GM23248 (cell line): ENCODE results near the gene DYNLRB1. TPM values are rescaled to one million over a fixed set of nuclear protein-coding genes. Genes with fewer than 3 reads are reported as not detected.

Experiments
- DNase-seq: peaks from one replicate; pipeline ENCODE4 v3.0.0-alpha.2; 2015
- H2AFZ ChIP-seq: fragments of 200-600 bp; sonication (generic); 2 replicates; pipeline ENCODE4 v1.6.1; 2016; ENCODE audit warnings: antibody characterized with exemption
- H3F3A ChIP-seq: fragments of 200-600 bp; sonication (generic); 2 replicates; pipeline ENCODE4 v1.6.1; 2016; ENCODE audit warnings: mild to moderate bottlenecking, antibody characterized with exemption, mixed run types; ENCODE audit not compliant: insufficient read depth
- H3K27ac ChIP-seq: fragments of 200-600 bp; sonication (generic); 2 replicates; pipeline ENCODE4 v1.5.1; 2016; ENCODE audit warnings: mild to moderate bottlenecking
- H3K27me3 ChIP-seq: fragments of 200-600 bp; sonication (generic); replicated peaks from 2 replicates; pipeline ENCODE4 v1.6.1; 2016; ENCODE audit warnings: mild to moderate bottlenecking; ENCODE audit not compliant: insufficient read depth
- H3K36me3 ChIP-seq: fragments of 200-600 bp; sonication (generic); 2 replicates; pipeline ENCODE4 v1.6.1; 2016; ENCODE audit warnings: low read depth, mild to moderate bottlenecking
- H3K4me1 ChIP-seq: fragments of 200-600 bp; sonication (generic); 2 replicates; pipeline ENCODE4 v1.6.1; 2016; ENCODE audit warnings: mild to moderate bottlenecking; ENCODE audit not compliant: insufficient read depth
- H3K4me2 ChIP-seq: fragments of 200-600 bp; sonication (generic); one replicate; pipeline ENCODE4 v1.6.1; 2016; ENCODE audit warnings: mild to moderate bottlenecking; ENCODE audit not compliant: unreplicated experiment
- H3K4me3 ChIP-seq: fragments of 200-600 bp; sonication (generic); 2 replicates; pipeline ENCODE4 v1.5.1; 2016; ENCODE audit warnings: mild to moderate bottlenecking
- H3K79me2 ChIP-seq: fragments of 200-600 bp; sonication (generic); 2 replicates; pipeline ENCODE4 v1.6.1; 2016; ENCODE audit warnings: mild to moderate bottlenecking; ENCODE audit not compliant: insufficient read depth
- H3K9ac ChIP-seq: fragments of 200-600 bp; sonication (generic); 2 replicates; pipeline ENCODE4 v1.6.1; 2016; ENCODE audit warnings: mild to moderate bottlenecking
- H3K9me2 ChIP-seq: fragments of 200-600 bp; sonication (generic); 2 replicates; pipeline ENCODE4 v1.6.1; 2016; ENCODE audit warnings: mixed run types, mild to moderate bottlenecking, moderate library complexity; ENCODE audit not compliant: insufficient read depth
- H3K9me3 ChIP-seq: fragments of 200-600 bp; sonication (generic); one replicate; pipeline ENCODE4 v1.6.1; 2017; ENCODE audit warnings: low read depth
- H4K20me1 ChIP-seq: fragments of 200-600 bp; sonication (generic); 2 replicates; pipeline ENCODE4 v1.6.0; 2016; ENCODE audit not compliant: insufficient read depth
- EZH2 ChIP-seq: fragments of 200-600 bp; sonication (generic); IDR thresholded peaks from 2 replicates; pipeline ENCODE4 v1.6.1; 2018; ENCODE audit warnings: antibody characterized with exemption, mild to moderate bottlenecking; ENCODE audit not compliant: insufficient read depth, poor library complexity, severe bottlenecking
- EZH2phosphoT487 ChIP-seq: fragments of 200-600 bp; sonication (generic); IDR thresholded peaks from 2 replicates; pipeline ENCODE4 v1.6.1; 2018; ENCODE audit warnings: antibody characterized with exemption, moderate library complexity, mild to moderate bottlenecking, low read depth; ENCODE audit not compliant: insufficient read depth
- WGBS, 2 experiments: methylation state at CpG; one replicate each; pipeline ENCODE4 v1.1.6; 2015 to 2017; ENCODE audit warnings: low lambda C conversion rate in 2 of 2, low coverage in 1 of 2; ENCODE audit errors: missing lambda C conversion rate in 2 of 2; 5-methylcytosine and 5-hydroxymethylcytosine counted together
- in situ Hi-C: fragments of 300-500 bp; cut with MboI; formaldehyde crosslinking; loops from 2 replicates; pipeline ENCODE4 v1.15.0; 2020
- polyA plus RNA-seq: library from polyadenylated mRNA; unstranded; fragments of >200 nt; fragmentation: Nextera tagmentation; extraction: Ambion mirVana; gene quantifications from 2 replicates; pipeline ENCODE4 v1.2.1, GENCODE V29; 2016
- small RNA-seq: library from RNA; depleted of rRNA; stranded (forward); fragments of <200 nt; gene quantifications from one replicate; pipeline ENCODE3, GENCODE V24; 2014; ENCODE audit warnings: low read depth, low replicate concordance
- total RNA-seq: library from RNA; depleted of rRNA; stranded (reverse); fragments of >200 nt; shearing (Covaris generic); gene quantifications from 2 replicates; pipeline ENCODE4 v1.2.3, GENCODE V29; 2014; rRNA removed

The DYNLRB1 gene
- total and polyA plus RNA-seq, 2 experiments from 2014 or later = 100 to 279 TPM

DNA sequence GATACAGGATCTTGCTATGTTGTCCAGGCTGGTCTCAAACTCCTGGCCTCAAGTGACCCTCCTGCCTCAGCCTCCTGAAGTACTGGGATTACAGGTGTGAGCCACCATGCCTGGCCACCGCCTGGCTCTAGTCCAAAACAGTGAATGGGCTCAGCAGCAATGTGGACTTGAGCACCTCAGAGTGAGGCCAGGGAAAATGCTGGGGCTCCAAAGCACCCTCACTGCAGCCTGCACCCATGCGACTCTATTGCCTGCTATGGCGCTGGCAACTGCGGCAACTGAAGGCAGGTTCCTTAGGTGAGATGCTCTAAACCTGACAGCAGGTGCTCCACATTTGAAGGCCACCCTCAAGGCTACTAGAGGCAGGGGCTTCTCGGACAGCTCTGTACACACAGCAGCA is 68.8 kb downstream of the DYNLRB1 start:
- no peak overlapping the region for H3K4me2 ChIP-seq
- 97% methylated on average over 5 of the region's 5 CpGs for WGBS, 2 experiments
- H3K9me3 ChIP-seq = no peaks in the 10 kb centered on the region
- no peak overlapping the region for H3K4me3 ChIP-seq
- peaks cover 24% of the 10 kb centered on the region for H3K4me1 ChIP-seq
- TF ChIP-seq EZH2 (no peak), EZH2phosphoT487 (no peak)
- H3K27ac ChIP-seq = no peak overlapping the region
- DNase-seq = no peak
- no peak overlapping the region for H2AFZ ChIP-seq
- H3K9me2 ChIP-seq = no peaks in the 10 kb centered on the region
- H3F3A ChIP-seq = no peaks in the 10 kb centered on the region; the same call in none of the 2 replicates
- H3K36me3 ChIP-seq = no peaks in the 10 kb centered on the region
- no peaks in the 10 kb centered on the region for H3K79me2 ChIP-seq
- no peaks in the 10 kb centered on the region for H4K20me1 ChIP-seq
- in situ Hi-C loops = no loop called here
- H3K27me3 ChIP-seq = no peaks in the 10 kb centered on the region
- no peak overlapping the region for H3K9ac ChIP-seq

DNA sequence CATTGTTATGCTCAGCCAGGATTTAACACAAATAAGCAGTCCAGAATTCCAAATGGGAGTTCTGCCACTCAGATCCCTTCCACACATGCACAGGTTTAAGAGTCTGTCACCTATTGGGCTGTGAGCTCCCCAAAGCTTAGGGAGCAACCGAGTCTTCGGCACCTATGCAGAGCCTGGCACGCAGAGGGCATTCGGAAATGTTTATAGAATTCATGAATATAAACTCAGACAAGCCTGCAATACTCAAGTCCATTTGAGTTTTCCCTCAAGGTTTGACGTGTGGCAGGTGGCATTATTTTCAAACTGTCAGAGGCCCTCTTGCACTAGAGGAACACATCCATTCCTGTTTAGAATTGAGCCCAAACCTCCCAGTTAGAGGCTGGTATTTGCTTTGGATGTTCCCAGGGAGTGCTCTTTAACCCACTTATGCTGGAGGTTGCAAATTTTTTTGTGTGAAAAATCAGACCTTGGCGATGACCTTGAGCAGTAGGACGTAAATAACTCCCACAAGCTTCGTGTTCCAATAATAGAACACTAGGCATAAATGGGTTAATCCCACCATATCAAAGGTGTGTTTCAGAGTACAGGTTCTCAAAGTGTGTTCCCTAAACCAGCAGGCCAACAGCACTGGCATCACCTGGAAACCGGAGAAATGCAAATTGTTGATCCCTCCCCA is 70.4 kb downstream of the DYNLRB1 start:
- H3K4me2 ChIP-seq = no peak overlapping the region
- TF ChIP-seq EZH2phosphoT487 = no peak
- no peak for TF ChIP-seq EZH2
- 98% methylated on average over 9 of the region's 9 CpGs for WGBS, 2 experiments
- no peak overlapping the region for H3K4me3 ChIP-seq
- H3K79me2 ChIP-seq = no peaks in the 10 kb centered on the region
- no peak overlapping the region for H3K27ac ChIP-seq
- DNase-seq = no peak
- no peaks in the 10 kb centered on the region for H3K9me2 ChIP-seq
- H3F3A ChIP-seq = no peaks in the 10 kb centered on the region; the same call in 1 of the 2 replicates
- no peak overlapping the region for H3K9ac ChIP-seq
- no peak overlapping the region for H2AFZ ChIP-seq
- in situ Hi-C loops = no loop called here
- peaks cover 16% of the 10 kb centered on the region for H3K4me1 ChIP-seq
- H4K20me1 ChIP-seq = no peaks in the 10 kb centered on the region
- no peaks in the 10 kb centered on the region for H3K9me3 ChIP-seq
- H3K36me3 ChIP-seq = no peaks in the 10 kb centered on the region
- no peaks in the 10 kb centered on the region for H3K27me3 ChIP-seq

Small RNAs within 50 kb of the gene (small RNA-seq; reads per million reads assigned to genes)
- not detected for gene RF00019

Other genes with a start within 250 kb of the DYNLRB1 start
- 82.6 and 115 TPM in 2 replicates for gene AHCY, start 213.1 kb upstream of the DYNLRB1 start, total RNA-seq
- gene AHCY, start 213.1 kb upstream of the DYNLRB1 start, polyA plus RNA-seq = 53.7 and 53.8 TPM in 2 replicates
- 47.7 and 50.0 TPM in 2 replicates for gene ITCH, start 153.1 kb upstream of the DYNLRB1 start, total RNA-seq
- gene ITCH, start 153.1 kb upstream of the DYNLRB1 start, polyA plus RNA-seq = 28.5 and 31.0 TPM in 2 replicates
- 69.8 and 80.3 TPM in 2 replicates for gene MAP1LC3A, start 42.3 kb downstream of the DYNLRB1 start, total RNA-seq
- 82.5 and 83.1 TPM in 2 replicates for gene MAP1LC3A, start 42.3 kb downstream of the DYNLRB1 start, polyA plus RNA-seq
- 12.5 and 21.6 TPM in 2 replicates for gene PIGU, start 160.7 kb downstream of the DYNLRB1 start, total RNA-seq
- gene PIGU, start 160.7 kb downstream of the DYNLRB1 start, polyA plus RNA-seq = 19.7 and 21.2 TPM in 2 replicates
- 2.4 and 3.9 TPM in 2 replicates for gene TP53INP2, start 187.9 kb downstream of the DYNLRB1 start, total RNA-seq
- gene TP53INP2, start 187.9 kb downstream of the DYNLRB1 start, polyA plus RNA-seq = 4.4 and 4.9 TPM in 2 replicates